ENCODE data around the gene PLXNB2. TPM values are rescaled to one million over a fixed set of nuclear protein-coding genes. Genes with fewer than 3 reads are reported as not detected.

PLXNB2 gene
- total RNA-seq, 1 experiment from 2014 or later: 260 TPM

DNA sequence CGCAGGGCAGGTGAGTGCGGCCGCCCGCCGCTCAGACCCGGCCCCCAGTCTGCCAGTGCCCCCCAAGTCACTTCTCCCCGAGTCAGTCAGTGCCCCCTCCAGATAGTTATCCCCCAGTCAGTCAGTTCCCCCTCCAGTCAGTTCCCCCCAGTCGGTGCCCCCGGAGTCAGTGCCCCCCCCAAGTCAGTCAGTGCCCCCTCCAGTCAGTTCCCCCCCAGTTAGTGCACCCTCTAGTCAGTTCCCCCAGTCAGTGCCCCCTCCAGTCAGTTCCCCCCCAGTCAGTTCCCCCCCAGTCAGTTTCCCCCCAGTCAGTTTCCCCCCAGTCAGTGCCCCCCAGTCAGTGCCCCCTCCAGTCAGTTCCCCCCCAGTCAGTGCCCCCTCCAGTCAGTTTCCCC is 36.1 kb upstream of the PLXNB2 start:
- Histone ChIP-seq H3K36me3 (ENCODE audit: low read depth) (0 out of 2 replicates have a peak, but pooled peaks cover 5% of the 10 kb centered on the region), H3K4me3 (peak overlapping the region; percentile 66; the same call in 1 of the 2 replicates), H4K20me1 (ENCODE audit: insufficient read depth) (peaks cover 21% of the 10 kb centered on the region), H3K79me2 (ENCODE audit: low read depth) (peaks cover 28% of the 10 kb centered on the region), H3K27ac (peak overlapping the region; percentile 40; the same call in 1 of the 2 replicates), H3K4me1 (replicated peaks; ENCODE audit: insufficient read depth) (0 out of 2 replicates have a peak, but pooled peaks cover 4% of the 10 kb centered on the region), H2AFZ (peak overlapping the region; percentile 81; the same call in 1 of the 2 replicates), H3F3A (ENCODE audit: insufficient read depth, low read depth) (peaks cover 48% of the 10 kb centered on the region), H3K27me3 (ENCODE audit: insufficient read depth, low read depth) (no peaks in the 10 kb centered on the region), H3K4me2 (peak overlapping the region; percentile 93), H3K9me2 (ENCODE audit: insufficient read depth) (no peaks in the 10 kb centered on the region), H3K9me3 (ENCODE audit: insufficient read depth, low read depth) (no peaks in the 10 kb centered on the region)
- TF ChIP-seq, protein P1, sequence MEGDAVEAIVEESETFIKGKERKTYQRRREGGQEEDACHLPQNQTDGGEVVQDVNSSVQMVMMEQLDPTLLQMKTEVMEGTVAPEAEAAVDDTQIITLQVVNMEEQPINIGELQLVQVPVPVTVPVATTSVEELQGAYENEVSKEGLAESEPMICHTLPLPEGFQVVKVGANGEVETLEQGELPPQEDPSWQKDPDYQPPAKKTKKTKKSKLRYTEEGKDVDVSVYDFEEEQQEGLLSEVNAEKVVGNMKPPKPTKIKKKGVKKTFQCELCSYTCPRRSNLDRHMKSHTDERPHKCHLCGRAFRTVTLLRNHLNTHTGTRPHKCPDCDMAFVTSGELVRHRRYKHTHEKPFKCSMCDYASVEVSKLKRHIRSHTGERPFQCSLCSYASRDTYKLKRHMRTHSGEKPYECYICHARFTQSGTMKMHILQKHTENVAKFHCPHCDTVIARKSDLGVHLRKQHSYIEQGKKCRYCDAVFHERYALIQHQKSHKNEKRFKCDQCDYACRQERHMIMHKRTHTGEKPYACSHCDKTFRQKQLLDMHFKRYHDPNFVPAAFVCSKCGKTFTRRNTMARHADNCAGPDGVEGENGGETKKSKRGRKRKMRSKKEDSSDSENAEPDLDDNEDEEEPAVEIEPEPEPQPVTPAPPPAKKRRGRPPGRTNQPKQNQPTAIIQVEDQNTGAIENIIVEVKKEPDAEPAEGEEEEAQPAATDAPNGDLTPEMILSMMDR (conservative IDR thresholded peaks at IDR 0.05): no peak
- no peak for TF ChIP-seq EZH2 (IDR thresholded peaks at IDR 0.05; ENCODE audit: low read depth)
- no peak for DNase-seq
- CTCF ChIA-PET: no interaction called here
- BruUV-seq (replicated peaks): no TSS peak
- intact Hi-C loops (cut with micrococcal nuclease; ENCODE audit: unreplicated experiment): loop anchor here (2.0 to 5.0 kb wide), 3 partner anchors 61 to 164 kb away; partner anchors contain the start of genes LMF2, MAPK11 and NCAPH2
- POLR2A ChIA-PET (ENCODE audit: unreplicated experiment): no interaction called here

DNA sequence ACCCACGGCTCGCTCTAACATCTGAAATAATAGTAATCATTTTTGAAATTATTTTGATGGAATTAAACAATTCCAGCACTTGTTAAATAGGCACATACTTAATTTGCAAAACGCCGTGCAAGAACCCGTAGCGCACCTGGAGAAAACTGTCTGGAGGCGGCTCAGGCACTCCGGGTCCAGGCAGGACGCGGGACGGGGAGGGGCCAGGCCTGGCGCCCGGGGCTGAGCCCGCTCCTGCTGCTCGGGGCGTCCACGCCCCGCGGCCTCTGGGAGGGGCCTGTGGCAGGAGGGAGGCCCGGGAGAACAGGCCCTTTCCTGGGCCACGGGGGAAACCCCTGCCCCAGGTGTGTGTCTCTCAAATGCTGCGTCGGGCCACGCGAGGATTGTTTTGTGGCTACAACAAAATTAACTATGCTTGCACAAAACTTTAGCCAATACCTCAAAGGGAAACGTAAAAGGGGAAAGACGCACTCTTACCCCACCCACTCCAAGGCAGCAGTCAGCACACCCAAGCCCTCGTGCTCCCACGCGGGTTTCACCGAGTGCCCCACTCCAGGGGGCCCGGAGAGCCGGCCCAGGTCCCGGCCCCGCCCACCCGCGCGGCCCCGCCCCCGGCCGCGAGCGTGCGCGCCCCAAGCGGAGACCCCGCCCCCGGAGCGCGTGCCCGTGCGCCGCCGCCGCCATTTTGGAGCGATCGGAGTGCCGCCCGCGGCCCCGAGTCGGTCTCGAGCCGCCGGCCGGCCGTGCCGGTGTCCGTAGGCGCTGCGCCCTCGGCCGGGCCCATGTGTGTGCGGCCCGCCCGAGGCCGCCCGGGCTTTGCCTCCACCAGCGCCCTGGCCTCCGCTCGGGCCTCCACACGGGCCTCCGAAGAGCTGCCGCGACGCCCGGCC is 35.5 kb upstream of the PLXNB2 start, which contains the start of gene PPP6R2:
PPP6R2 (plus strand) TSS at position 677 of the 890 bp plus-strand sequence. CDS start 50,582 bp downstream, outside the sequence.
- TF ChIP-seq, protein P1 (conservative IDR thresholded peaks at IDR 0.05): peak; percentile 68
- no peak for TF ChIP-seq EZH2 (IDR thresholded peaks at IDR 0.05; ENCODE audit: low read depth)
- intact Hi-C loops (cut with micrococcal nuclease; ENCODE audit: unreplicated experiment): loop anchor here (1.0 to 5.0 kb wide), 6 partner anchors 39 to 164 kb away; partner anchors contain the start of genes LMF2, MAPK11 and NCAPH2
- Histone ChIP-seq H3F3A (ENCODE audit: insufficient read depth, low read depth) (peaks cover 50% of the 10 kb centered on the region), H3K79me2 (ENCODE audit: low read depth) (peaks cover 21% of the 10 kb centered on the region), H3K27ac (peak within 1 kb of the TSS; percentile 40; the same call in 1 of the 2 replicates), H3K9me3 (ENCODE audit: insufficient read depth, low read depth) (no peaks in the 10 kb centered on the region), H2AFZ (peak within 1 kb of the TSS; percentile 94), H3K9me2 (ENCODE audit: insufficient read depth) (no peaks in the 10 kb centered on the region), H3K36me3 (ENCODE audit: low read depth) (0 out of 2 replicates have a peak, but pooled peaks cover 5% of the 10 kb centered on the region), H3K4me3 (peak within 1 kb of the TSS; percentile 66), H3K27me3 (ENCODE audit: insufficient read depth, low read depth) (no peaks in the 10 kb centered on the region), H3K4me2 (peak within 1 kb of the TSS; percentile 93), H4K20me1 (ENCODE audit: insufficient read depth) (peaks cover 15% of the 10 kb centered on the region), H3K4me1 (replicated peaks; ENCODE audit: insufficient read depth) (0 out of 2 replicates have a peak, but pooled peaks cover 4% of the 10 kb centered on the region)
- CTCF ChIA-PET: no interaction called here
- POLR2A ChIA-PET (ENCODE audit: unreplicated experiment): no interaction called here
- BruUV-seq (replicated peaks): no TSS peak
- peak; percentile 62 to 82 for DNase-seq

DNA sequence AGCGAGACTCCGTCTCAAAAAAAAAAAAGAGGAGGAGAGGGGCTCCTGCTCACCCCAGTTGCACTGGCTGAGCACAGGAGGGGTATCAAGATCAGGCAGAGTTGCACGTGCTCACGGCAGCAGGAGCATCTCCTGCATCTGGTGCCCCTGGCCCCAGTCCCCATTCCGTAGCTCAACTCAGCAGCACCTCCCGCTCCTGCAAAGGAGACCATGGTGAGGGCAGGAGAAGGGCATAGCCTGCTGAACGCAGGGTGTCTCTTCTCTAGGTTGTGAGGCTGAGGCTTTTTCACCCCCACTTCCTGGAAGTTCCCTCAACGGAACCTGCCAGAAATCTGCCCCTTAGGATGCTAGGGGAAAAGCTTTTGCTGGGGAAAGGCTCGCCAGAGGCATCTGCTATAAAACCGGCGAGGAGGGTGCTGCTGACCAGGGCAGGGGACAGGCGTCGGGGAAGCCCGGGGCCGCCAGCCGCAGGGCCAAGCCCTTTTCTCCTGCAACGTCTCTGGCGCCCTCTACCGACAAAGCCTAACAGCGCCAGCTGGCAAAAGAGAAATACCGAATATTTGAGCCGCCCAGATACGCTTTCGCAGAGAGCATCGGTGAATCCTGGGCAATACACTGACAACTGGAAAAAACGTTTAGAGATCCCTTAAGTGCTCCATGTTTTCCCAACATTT is 34.7 kb upstream of the PLXNB2 start:
- Histone ChIP-seq H3K27ac (peak overlapping the region; percentile 18; the same call in 1 of the 2 replicates), H3K9me2 (ENCODE audit: insufficient read depth) (no peaks in the 10 kb centered on the region), H3K79me2 (ENCODE audit: low read depth) (peaks cover 14% of the 10 kb centered on the region), H3K4me1 (replicated peaks; ENCODE audit: insufficient read depth) (0 out of 2 replicates have a peak, but pooled peaks cover 4% of the 10 kb centered on the region), H3F3A (ENCODE audit: insufficient read depth, low read depth) (peaks cover 52% of the 10 kb centered on the region), H2AFZ (peak overlapping the region; percentile 94), H3K36me3 (ENCODE audit: low read depth) (0 out of 2 replicates have a peak, but pooled peaks cover 5% of the 10 kb centered on the region), H4K20me1 (ENCODE audit: insufficient read depth) (peaks cover 7% of the 10 kb centered on the region; the same call in 1 of the 2 replicates), H3K4me3 (peak overlapping the region; percentile 66), H3K9me3 (ENCODE audit: insufficient read depth, low read depth) (no peaks in the 10 kb centered on the region), H3K27me3 (ENCODE audit: insufficient read depth, low read depth) (no peaks in the 10 kb centered on the region), H3K4me2 (peak overlapping the region; percentile 93)
- TF ChIP-seq EZH2 (IDR thresholded peaks at IDR 0.05; ENCODE audit: low read depth): no peak
- TF ChIP-seq, protein P1 (conservative IDR thresholded peaks at IDR 0.05): peak; percentile 99
- DNase-seq: peak; percentile 82 to 88
- POLR2A ChIA-PET (ENCODE audit: unreplicated experiment): interaction anchor here (0.6 to 0.7 kb wide), 2 partner anchors 10 to 28 kb away, joined by 4 to 15 read pairs; no protein-coding TSS in a partner anchor
- no TSS peak for BruUV-seq (replicated peaks)
- CTCF ChIA-PET: interaction anchor here (0.6 to 0.7 kb wide), 3 partner anchors 16 to 183 kb away, joined by 3 to 4 read pairs (median 3); partner anchors contain the start of gene SCO2
- intact Hi-C loops (cut with micrococcal nuclease; ENCODE audit: unreplicated experiment): loop anchor here (1.0 to 5.0 kb wide), 6 partner anchors 38 to 165 kb away; partner anchors contain the start of genes LMF2, MAPK11 and NCAPH2
